Left cardiac atrium (tissue), 4 donors: ENCODE results near the gene ST3GAL3. TPM values are rescaled to one million over a fixed set of nuclear protein-coding genes. Genes with fewer than 3 reads are reported as not detected.

ENCODE experiments used
- ATAC-seq, 2 donors: fragments of 200-7000 bp; cut with Tn5 transposase; one replicate each; pipeline ENCODE4 v1.9.1; 2020; ENCODE audit warnings: mild to moderate bottlenecking in 2 of 2, moderate library complexity in 2 of 2
- DNase-seq: peaks from one replicate; pipeline ENCODE4 v3.0.0-alpha.2; 2020
- intact Hi-C, 2 donors: fragments of 100-400 bp; cut with DNase I; formaldehyde crosslinking; loops; one replicate each; pipeline versions ENCODE4 v1.14.1 to v1.15.1; 2022 to 2023
- long read RNA-seq: library from polyadenylated mRNA; unstranded; transcript quantifications from one replicate; pipeline ENCODE4 v2.0.0, GENCODE V29; 2021
- total RNA-seq, 2 donors: library from RNA; stranded (reverse); fragmentation: NEBNext Ultra II Directional; extraction: Animal tissue kit (Norgen Biotek cat#: 25700); gene quantifications; one replicate each; pipeline ENCODE4 v1.2.1, GENCODE V29; 2021
- donor health status: DM: no; HTN: yes; CAD: no.
- donor health status: DM: no; HTN: yes; CAD: no; lungs with severe emphysema.
- donor health status: DM: yes; HTN: yes; CAD: no.
- donor health status: Dilated cardiomyopathy.

Gene ST3GAL3
- total RNA-seq, result 10 to 100 TPM; 19.4 to 25.9 TPM
- long read RNA-seq, transcript ST3GAL3-209 (11 exons, 2,212 nt), result minor isoform, 5 of 47 reads
- long read RNA-seq, transcript ST3GAL3-205 (12 exons, 2,299 nt), result major isoform, 24 of 47 reads
- long read RNA-seq, partial matches to known transcripts, result 3 of 47 reads
- long read RNA-seq, other reads (novel, unspliced or antisense), result 6 of 47 reads

- ATAC-seq (peak; percentile 97 to 98), DNase-seq (peak; percentile 95)
- intact Hi-C loops, result loop anchor here in 1 of 2 donors (5.0 kb wide), 1 partner anchor 55 kb away; the partner anchor contains the start of gene KDM4A
Measured at GRCh38 chr1:43707190-43708001, at the start of gene ST3GAL3. TSS of gene ST3GAL3 (plus strand) at chr1:43707536. CDS start at chr1:43736263, 28,727 bp downstream.

DNA sequence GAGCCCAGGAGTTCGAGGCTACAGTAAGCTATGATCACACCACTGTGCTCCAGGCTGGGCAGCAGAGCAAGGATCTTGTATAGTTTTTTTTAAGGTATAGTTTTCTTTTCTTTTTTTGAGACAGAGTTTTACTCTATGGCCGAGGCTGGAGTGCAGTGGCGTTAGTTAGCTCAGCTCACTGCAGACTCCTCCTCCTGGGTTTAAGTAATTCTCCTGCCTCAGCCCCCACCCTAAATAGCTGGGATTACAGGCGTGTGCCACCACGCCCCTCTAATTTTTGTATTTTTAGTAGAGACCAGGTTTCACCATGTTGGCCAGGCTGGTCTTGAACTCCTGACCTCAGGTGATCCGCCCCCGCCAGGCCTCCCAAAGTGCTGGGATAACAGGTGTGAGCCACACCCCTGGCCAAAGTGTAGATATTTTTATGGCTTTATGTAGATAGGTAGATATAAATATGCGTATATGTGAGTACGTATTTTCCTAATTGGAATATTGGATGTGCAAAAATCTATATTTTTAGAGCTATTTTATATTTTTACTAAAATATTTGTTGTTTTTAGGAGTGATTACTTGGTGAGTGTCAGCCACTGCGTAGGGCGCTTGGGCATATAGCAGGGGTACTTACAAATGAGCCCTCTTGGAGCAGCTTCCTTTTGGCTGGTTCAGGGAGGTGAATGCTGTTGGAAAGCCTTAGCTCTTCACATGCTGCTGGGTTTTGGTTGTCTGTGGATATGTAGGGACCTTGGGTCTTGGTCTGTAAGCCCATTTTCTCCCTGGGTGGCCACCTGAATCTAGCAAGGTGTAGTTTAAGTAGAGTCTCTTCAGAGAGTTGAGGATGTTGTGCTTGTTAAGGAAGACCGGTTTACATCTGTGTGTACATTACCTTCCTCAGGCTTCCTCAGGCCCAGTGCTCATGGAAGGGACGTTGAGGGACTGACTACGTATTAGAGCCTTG, 47.8 kb upstream of the ST3GAL3 start:
- no peak for ATAC-seq
- no peak for DNase-seq
- intact Hi-C loops, result no loop called here

DNA sequence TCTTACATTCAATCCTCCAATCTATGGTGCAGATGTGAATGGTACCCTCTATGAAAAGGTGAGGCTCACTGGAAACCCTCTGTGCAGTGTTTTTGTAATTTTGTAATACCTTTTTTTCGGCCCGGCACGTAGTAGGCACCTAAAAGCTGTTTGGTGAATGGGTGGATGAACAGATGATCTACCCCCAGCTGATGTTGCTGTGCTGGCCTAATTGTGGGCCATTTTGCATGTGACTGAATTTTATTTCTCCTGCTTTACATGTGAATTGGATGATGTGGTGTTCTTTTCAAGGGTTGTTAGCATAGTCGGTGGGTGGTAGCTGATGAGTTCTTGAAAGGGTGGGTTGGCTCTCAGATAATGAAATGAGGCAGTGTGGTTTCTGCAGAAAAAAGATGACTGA, 47.0 kb upstream of the ST3GAL3 start:
- DNase-seq (no peak), ATAC-seq (no peak)
- intact Hi-C loops, result no loop called here

GRCh38 chr1:43664369-43664768, 43.0 kb upstream of the ST3GAL3 start:
- ATAC-seq, result no peak
- intact Hi-C loops, result no loop called here
- no peak for DNase-seq

DNA sequence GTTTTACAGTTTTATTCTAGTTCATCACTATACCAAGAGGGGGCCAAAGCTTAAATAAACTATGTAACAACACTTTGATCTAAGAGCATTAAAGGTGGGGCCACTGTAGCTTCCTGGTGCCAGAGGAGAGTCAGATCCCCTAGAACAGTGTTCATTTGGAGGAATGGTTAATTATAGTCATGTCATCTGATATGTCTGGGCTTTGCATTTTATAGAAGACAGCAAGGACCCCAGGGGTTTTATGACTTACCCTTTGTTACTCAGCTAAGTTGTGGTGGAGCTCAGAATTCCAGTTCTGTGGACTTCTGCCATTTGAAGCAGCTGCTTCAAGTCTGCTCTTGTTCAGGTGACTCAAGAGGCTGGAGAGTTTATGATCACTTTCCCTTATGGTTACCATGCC, 40.7 kb upstream of the ST3GAL3 start:
- no peak for ATAC-seq
- no peak for DNase-seq
- intact Hi-C loops, result no loop called here

DNA sequence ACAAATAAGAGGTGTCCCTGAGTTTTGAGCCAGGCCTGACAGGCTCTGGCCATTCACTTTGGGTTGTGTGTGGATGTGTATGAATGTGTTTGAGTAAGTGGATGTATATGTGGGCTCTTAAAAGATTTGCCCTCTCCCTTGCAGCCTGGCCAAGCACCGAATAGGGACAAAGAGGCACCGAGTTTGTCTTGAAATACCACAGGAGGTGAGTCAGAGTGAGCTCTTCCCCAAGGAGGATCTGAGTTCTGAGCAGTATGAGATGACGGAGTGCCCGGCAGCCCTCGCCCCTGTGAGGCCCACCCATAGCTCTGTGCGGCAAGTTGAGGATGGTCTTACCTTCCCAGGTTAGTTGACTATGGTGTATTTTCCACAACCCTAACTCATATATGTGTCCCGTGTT, 38.4 kb upstream of the ST3GAL3 start:
- DNase-seq (no peak), ATAC-seq (no peak)
- intact Hi-C loops, result no loop called here

- intact Hi-C loops, result no loop called here
Measured at GRCh38 chr1:43669878-43670277, 37.5 kb upstream of the ST3GAL3 start.

DNA sequence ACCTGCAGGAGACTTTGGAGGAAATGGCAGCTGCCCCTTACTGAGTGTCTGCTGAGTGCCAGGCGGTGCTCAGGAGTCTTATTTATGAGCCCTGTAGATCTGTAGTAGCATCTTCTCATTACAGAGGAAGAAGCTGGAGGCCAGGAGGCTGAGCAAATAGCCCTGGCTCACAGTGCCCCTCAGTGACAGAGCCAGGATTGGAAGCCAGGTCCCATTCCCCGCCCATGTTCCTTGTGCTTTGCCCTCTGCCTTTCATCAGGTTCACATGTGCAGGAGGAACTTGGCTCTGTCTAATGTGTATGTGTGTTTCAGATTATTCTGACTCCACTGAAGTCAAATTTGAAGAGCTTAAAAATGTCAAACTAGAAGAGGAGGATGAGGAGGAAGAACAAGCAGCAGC, 36.1 kb upstream of the ST3GAL3 start:
- DNase-seq (no peak), ATAC-seq (peak in 1 of 2 donors; percentile 30)
- intact Hi-C loops, result no loop called here

More at GRCh38 chr1:43669878-43670277, 37.5 kb upstream of the ST3GAL3 start:
- ATAC-seq (no peak), DNase-seq (no peak)

- DNase-seq, result no peak
- ATAC-seq, result peak in 1 of 2 donors; percentile 61
- intact Hi-C loops, result no loop called here
Measured at GRCh38 chr1:43671626-43672330, 35.6 kb upstream of the ST3GAL3 start.

DNA sequence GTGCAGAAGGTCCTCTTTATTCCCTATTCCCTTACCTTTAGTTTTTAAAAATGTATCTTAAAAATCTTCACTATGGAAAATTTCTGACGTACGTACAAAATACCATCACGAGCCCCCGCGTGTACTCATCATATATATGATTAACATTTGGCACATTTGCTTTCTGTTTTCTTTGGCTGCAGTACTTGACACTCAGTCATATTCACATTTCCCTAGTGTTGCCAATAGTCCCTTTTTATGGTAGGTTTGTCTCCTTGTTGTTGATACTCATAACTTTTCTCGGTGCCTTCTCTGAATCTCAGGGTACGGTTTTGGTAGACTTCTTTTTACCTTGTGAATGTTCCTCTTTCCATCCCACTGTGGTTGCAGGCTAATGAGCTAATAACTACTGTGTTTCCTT, 34.1 kb upstream of the ST3GAL3 start:
- ATAC-seq (no peak), DNase-seq (no peak)
- intact Hi-C loops, result no loop called here

GRCh38 chr1:43678940-43679339, 28.4 kb upstream of the ST3GAL3 start:
- intact Hi-C loops, result no loop called here
- no peak for ATAC-seq
- no peak for DNase-seq

- ATAC-seq, result no peak
- DNase-seq, result no peak
- intact Hi-C loops, result no loop called here
Measured at GRCh38 chr1:43683560-43683959, 23.8 kb upstream of the ST3GAL3 start.

DNA sequence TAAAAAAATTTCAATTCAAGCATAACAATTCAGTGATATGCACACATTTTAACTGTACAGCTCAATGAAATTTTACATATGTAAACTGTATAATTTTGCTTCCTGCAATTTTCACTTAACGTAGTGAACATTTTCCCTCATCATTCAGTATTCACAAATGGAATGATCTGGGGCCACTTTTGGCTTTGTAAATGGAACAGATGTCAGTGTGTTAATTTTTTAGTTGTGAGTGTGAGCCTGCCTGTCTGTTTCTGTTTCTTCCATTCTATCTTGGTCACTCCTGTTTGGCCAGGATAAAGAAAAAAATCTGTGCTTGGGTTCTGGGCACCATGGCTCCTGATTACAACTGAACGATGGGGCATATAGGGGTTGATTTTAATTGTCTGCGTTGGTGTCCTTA, 20.5 kb upstream of the ST3GAL3 start:
- ATAC-seq (no peak), DNase-seq (no peak)
- intact Hi-C loops, result no loop called here

DNA sequence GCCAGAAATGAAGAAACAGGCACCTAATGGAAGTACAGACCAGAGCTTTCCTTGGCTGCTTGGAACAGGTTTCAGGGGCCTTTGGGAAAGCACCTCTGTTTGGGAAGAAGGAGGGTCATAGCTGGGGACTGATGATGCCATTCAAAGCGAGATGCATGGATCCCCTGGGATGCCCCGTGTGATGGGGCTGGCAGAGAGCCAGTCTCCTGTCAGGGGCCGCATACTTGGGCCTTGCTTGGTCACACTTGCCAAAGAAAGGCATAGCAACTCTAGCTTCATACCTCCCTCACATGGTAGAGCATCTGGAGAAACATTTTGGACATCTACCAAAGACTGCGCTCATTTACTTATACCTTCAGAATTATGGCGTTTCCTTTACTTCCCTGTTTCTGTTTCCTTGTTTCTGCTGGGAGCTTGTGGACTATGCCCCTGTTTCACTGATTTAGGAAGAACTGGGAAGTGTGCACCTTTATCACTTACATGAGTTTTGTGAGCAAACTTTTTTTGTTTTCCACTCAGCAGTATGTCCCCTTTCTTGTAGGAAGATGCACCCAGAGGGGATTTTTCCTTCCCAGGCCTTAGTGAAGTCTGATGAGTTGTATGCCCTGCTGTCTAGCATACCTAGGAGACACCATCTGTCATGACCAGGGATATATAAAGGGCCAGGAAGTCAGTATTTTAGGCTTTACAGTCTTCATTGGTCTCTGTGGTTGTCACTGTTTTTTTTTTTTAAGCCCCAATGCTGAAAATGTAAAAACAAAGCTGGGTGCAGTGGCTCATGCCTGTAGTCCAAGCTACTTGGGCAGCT, 19.8 kb upstream of the ST3GAL3 start:
- intact Hi-C loops, result no loop called here
- ATAC-seq (no peak), DNase-seq (no peak)

GRCh38 chr1:43688109-43688387, 19.3 kb upstream of the ST3GAL3 start:
- intact Hi-C loops, result no loop called here
- ATAC-seq, result no peak

DNA sequence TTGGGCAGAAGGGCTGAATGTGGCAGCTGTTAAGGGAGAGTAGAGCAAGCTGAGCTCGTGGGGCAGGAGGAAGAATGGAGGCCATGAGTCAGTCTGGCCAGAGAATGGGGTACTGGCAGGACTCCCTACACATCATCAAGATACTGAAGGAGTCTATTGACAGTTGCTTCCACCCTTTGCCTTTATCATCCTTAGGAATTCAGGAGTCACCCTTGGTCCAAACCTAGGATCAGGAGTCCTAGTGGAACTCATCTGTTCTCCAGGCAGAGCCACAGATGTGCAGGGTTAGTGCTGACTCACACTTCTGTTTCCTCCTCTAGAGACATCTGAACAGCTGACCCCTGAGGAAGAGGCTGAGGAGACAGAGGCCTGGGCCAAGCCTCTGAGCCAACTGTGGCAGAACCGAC, 18.7 kb upstream of the ST3GAL3 start:
- no peak for DNase-seq
- peak in 1 of 2 donors; percentile 78 for ATAC-seq
- intact Hi-C loops, result no loop called here

More at GRCh38 chr1:43688109-43688387, 19.3 kb upstream of the ST3GAL3 start:
- DNase-seq, result no peak

DNA sequence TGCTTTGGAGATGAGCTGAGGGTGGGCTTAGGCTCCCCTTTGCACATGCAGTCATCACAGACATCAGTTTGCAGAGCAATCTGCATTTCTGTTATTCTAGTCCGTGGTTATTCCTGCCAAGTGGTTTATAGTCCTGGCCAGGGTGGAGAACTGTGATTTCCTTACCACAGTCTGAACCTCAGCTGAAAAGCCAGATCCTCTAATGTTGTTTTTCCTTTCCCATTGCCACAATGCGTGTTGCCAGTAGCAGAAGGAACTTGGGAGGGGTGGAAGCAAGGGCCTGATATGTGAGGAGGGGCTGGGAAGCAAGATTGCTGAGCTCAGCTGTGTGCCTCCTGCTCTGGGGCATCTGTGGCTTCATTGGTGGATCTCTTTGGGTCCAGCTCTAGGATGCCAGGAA, 18.0 kb upstream of the ST3GAL3 start:
- intact Hi-C loops, result no loop called here
- ATAC-seq, result no peak
- no peak for DNase-seq
